ENCODE results near the gene SSR4.

Gene SSR4

DNA sequence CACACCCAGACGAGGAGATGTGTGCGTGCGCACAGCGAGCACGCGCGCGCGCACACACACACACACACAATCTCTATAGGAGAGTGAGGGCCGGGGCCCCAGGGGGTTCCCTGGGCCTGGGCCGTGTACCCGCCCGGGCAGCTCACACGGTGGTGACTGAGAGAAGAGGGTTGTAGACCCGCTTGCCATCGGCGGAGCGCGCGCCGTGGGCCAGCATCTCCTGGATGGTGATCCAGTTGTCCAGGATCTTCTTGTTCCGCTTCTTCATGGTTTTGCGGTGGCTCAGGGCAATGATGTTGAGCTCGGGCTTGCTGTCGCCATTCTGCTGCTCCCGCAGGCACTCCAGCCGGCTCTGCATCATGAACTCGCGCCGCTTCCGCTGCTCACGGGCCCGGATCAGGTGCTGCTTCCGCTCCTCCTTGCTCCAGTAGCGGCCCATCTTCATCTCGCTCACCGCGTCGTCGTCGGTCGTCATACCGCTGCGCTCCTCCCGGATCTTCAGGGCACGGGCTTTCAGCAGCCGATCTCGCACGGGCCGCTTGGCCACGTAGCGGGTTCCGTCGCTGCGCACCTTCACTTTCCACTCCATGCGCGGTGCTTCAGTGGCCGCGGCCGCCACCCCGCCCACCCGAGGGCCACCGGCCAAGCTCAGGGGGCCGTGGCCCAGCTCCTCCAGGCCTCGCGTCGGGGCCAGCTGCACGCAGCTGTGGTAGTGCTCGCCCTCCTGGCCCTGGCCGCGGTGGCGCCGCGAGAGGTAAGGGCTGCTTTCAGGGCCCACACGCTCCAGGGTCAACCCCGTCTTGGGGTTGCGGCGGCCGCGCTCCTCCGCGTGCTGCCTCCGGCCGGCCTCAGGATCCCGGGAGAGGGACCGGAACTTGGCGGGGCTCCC is 9.0 kb downstream of the SSR4 start:
- TF ChIP-seq POLR2A (IDR thresholded peaks at IDR 0.05; ENCODE audit: extremely low read depth, insufficient read length) (no peak), MYC (IDR thresholded peaks at IDR 0.05; ENCODE audit: low read depth, low read length) (no peak), CTCF (IDR thresholded peaks at IDR 0.05; ENCODE audit: low read depth, low read length) (no peak)
- TF ChIP-seq, protein P1, sequence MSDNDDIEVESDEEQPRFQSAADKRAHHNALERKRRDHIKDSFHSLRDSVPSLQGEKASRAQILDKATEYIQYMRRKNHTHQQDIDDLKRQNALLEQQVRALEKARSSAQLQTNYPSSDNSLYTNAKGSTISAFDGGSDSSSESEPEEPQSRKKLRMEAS (IDR thresholded peaks at IDR 0.05; ENCODE audit: low read depth, low read length) = no peak
- no peak for DNase-seq (ENCODE audit: low read depth)
- H3K4me3 ChIP-seq (ENCODE audit: low read depth, low read length) = no peak overlapping the region

GRCh38 chrX:153804100-153804595 is 9.7 kb downstream of the SSR4 start:
- H3K4me3 ChIP-seq (ENCODE audit: low read depth, low read length) = no peak overlapping the region
- no peak for DNase-seq (ENCODE audit: low read depth)
- TF ChIP-seq MYC (IDR thresholded peaks at IDR 0.05; ENCODE audit: low read depth, low read length) = no peak
- no peak for TF ChIP-seq CTCF (IDR thresholded peaks at IDR 0.05; ENCODE audit: low read depth, low read length)
- TF ChIP-seq, protein P1 (IDR thresholded peaks at IDR 0.05; ENCODE audit: low read depth, low read length) = no peak
- no peak for TF ChIP-seq POLR2A (IDR thresholded peaks at IDR 0.05; ENCODE audit: extremely low read depth, insufficient read length)

GRCh38 chrX:153804621-153805020 is 10.2 kb downstream of the SSR4 start:
- TF ChIP-seq POLR2A (IDR thresholded peaks at IDR 0.05; ENCODE audit: extremely low read depth, insufficient read length) (no peak), CTCF (IDR thresholded peaks at IDR 0.05; ENCODE audit: low read depth, low read length) (no peak), MYC (IDR thresholded peaks at IDR 0.05; ENCODE audit: low read depth, low read length) (no peak)
- TF ChIP-seq, protein P1 (IDR thresholded peaks at IDR 0.05; ENCODE audit: low read depth, low read length) = no peak
- no peak overlapping the region for H3K4me3 ChIP-seq (ENCODE audit: low read depth, low read length)
- no peak for DNase-seq (ENCODE audit: low read depth)

DNA sequence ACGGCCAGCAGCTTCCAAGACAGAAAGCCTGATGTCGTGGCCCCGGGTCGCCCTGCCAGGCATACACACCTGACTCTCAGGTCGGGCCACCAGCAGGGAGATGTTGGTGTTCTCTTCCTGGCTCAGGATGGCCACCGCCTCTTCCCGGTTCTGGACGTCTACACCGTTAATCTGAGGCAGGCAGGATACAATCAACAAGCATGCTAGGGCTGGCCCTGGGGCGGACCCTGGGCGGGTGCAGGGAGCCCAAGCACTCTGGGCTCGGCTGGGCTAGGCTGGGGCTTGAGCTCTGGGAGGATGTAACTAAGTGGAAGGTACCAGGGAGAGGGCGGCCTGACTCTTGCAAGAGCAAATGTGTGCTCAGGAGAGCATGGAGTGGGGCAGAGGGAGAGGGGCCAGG is 11.0 kb downstream of the SSR4 start:
- DNase-seq (ENCODE audit: low read depth) = no peak
- TF ChIP-seq MYC (IDR thresholded peaks at IDR 0.05; ENCODE audit: low read depth, low read length) (no peak), POLR2A (IDR thresholded peaks at IDR 0.05; ENCODE audit: extremely low read depth, insufficient read length) (no peak), CTCF (IDR thresholded peaks at IDR 0.05; ENCODE audit: low read depth, low read length) (no peak)
- TF ChIP-seq, protein P1 (IDR thresholded peaks at IDR 0.05; ENCODE audit: low read depth, low read length) = no peak
- no peak overlapping the region for H3K4me3 ChIP-seq (ENCODE audit: low read depth, low read length)

GRCh38 chrX:153806999-153807575 is 12.6 kb downstream of the SSR4 start:
- TF ChIP-seq MYC (IDR thresholded peaks at IDR 0.05; ENCODE audit: low read depth, low read length) = no peak
- no peak for TF ChIP-seq POLR2A (IDR thresholded peaks at IDR 0.05; ENCODE audit: extremely low read depth, insufficient read length)
- TF ChIP-seq, protein P1 (IDR thresholded peaks at IDR 0.05; ENCODE audit: low read depth, low read length) = no peak
- TF ChIP-seq CTCF (IDR thresholded peaks at IDR 0.05; ENCODE audit: low read depth, low read length) = no peak
- DNase-seq (ENCODE audit: low read depth) = no peak

More at GRCh38 chrX:153806999-153807575, 12.6 kb downstream of the SSR4 start:
- H3K4me3 ChIP-seq (ENCODE audit: low read depth, low read length) = no peak overlapping the region
